GM21367 (cell line): ENCODE results near the gene UTS2R.
"Not testable (repeated sequence)": the region's sequence is repeated elsewhere in the genome, so short reads cannot be mapped to it uniquely, and the experiment has no call there.

Source experiments
- ATAC-seq: cut with Tn5 transposase; IDR thresholded peaks from one replicate; pipeline ENCODE4 v1.9.1; 2021; ENCODE audit not compliant: unreplicated experiment

The UTS2R gene

DNA sequence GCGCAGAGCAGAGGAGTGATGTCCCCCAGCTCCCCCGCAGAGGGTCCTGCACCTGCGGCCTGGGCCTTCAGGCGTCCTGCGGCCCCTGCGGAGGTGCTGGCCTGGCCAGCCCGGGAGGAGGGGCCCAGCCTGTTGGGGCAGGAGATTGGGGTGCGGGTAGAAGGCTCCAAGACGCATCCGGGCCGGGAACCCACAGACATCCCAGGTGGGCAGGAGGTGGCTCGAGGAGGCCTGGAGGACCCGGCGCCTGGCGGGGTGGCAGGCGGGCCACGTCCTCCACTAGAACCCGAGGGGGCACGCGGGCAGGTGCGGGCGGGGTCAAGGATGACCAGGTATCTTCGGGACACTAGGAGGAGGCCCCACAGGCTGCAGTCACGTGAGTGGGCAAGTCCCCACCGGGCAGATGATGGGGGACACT is 37.4 kb upstream of the UTS2R start:
- ATAC-seq, result no peak

DNA sequence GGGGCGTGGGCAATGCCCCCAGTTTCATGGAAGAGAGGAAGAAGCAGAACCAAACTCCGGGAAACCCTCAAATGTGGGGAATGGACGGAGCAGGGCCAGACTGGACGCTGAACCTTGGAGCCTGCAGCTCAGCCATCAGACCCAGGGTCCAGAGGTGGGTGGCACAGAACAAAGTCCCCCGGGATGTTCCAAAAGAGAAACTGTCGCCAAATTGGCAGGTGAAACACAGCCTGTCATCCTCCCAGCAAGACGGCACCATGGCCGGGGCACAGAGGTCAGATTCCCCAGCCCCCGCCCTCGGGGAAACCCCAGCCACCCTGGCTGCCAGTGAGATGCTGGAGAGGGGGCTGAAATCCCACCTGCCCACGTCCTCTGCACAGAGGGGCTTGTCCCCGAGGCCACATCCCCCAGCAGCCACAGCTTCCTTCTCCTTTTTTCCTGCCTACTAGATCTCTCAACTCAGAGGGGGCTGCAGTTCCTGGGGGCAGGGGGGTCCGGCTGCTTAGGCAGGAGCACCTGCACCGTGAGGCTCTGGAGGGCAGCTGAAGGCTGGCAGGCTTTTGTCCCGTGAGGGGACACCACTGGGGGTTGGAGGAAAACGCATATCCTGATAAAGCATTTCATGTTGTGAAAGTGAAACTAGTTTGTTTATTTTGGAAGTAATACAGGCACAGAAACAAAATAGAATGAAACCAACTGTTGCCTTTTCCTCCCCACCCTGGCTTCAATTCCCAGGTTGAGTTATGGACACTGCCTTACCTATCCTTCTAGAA is 36.8 kb upstream of the UTS2R start:
- no peak for ATAC-seq

DNA sequence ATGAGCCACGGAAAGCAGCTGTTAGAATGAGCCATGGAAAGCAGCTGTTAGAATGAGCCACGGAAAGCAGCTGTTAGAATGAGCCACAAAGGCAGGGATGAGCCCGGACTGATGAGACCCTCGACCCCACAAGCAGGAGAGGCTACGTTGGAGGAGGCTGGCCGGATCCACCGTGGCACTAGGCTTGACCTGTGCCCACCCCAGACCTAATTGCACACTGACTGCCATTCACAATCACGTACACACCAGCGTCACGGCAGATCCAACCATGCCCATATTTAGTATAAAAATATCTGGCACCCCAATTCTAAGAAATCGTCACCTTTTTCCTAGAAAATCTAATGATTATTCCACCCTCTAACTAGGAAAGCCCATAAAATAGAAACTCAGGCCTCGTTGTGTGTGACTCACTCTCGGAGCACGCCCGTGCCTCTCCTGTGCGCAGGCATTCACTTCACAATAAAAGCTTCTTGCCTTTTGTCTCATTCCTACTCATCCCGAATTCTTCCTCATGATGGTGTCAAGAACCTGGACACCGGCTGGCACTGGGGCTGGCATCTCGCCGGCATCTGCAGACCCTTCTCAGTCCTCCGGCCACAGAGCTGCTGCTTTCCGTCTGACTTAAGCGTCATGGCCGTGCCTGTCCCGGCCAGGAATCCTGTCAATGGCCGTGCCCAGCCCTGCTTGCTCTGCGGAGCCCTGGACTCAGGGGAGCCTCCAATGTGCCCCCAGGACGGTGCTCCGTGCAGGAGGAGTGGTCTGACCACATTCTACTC is 32.5 kb upstream of the UTS2R start:
- ATAC-seq, result no peak

DNA sequence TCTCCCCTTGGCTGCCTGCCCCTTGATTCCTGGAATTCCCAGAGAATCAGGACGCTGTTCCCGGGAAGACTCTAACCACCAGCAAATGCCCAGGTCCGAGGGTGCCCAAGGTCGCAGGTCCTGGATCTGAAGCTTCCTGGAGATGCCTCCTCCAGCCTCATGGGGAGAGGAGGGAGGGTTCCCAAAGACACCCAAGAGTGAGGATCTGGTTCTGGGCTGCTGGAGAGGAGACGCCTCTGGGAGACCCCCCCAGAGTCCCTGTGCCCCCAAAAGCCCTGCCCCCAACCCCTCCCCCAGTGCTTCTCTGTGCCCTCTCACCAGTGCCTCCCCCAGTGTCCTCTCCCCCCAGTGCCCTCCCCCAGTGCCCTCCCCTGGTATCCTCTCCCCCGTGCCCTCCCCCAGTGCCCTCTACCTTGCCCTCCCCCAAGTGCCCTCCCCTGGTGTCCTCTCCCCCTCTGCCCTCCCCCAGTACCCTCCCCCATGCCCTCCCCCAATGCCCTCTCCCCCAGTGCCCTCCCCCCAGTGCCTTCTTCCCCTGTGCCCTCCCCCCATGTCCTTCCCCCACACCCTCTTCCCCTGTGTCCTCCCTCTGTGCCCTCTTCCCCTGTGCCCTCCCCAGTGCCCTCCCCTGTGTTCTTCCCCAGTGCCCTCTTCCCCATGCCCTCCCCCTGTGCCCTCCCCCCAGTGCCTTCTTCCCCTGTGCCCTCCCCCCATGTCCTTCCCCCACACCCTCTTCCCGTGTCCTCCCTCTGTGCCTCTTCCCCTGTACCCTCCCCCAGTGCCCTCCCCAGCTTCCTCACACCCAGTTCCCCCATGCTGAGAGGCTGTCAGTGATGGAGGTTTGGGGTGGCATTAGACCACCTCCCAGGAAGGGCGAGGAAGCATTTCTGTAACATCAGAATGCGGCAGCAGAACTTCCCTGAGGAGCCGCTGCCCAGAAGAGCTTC is 31.7 kb upstream of the UTS2R start:
- ATAC-seq, result no peak

DNA sequence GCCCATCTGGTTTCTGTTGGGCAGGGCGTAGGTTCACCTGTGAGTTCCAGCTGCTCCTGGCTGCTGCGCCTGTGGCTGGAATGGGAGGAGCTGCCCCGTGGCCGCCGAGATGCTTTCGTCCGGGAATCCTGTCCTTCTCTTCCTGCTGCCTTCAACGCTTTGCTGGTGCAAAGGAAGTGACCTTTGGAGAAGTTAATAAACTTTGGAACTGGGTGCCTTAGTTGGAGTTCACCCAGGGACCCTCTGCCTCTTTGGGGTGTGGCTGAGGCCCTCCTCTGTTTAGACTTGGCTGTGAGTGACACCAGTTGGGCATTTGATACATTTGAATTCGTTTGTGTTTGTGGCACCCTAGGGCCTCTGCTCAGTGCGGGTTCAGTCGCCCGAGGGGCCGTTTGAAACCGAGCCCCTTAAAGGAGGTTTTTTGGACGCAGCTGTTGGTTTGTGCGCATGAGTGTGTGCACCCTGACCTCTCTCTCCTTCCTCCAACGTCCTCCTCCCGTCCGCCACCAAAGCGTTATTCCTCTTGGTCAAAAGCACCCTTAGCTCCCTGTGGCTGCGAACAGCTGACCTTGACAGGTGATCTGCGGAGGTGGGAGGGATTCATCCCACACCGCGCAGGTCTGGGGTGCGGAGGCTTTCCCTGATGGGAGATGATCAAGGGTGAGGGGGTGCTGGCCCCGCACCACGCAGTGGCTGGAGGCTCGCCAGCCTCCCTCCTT is 29.0 kb upstream of the UTS2R start:
- ATAC-seq, result no peak

DNA sequence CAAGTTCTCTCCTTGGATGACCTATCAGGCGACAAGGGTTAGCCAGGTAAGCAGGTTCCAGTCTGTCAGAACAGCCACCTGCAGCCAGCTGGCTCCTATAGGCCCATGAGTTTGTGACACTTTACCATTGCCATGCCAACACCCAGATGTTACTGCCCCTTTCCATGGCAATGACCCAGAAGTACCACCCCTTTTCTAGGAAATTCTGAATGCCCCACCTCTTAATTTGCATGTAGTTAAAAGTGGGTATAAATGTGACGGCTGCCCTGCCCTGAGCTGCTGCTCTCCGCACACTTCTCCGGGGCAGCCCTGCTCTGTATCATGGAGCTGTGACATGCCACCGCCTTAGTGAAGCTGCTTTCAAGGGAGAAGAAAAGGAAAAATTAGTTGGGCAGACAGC is 28.0 kb upstream of the UTS2R start:
- no peak for ATAC-seq

DNA sequence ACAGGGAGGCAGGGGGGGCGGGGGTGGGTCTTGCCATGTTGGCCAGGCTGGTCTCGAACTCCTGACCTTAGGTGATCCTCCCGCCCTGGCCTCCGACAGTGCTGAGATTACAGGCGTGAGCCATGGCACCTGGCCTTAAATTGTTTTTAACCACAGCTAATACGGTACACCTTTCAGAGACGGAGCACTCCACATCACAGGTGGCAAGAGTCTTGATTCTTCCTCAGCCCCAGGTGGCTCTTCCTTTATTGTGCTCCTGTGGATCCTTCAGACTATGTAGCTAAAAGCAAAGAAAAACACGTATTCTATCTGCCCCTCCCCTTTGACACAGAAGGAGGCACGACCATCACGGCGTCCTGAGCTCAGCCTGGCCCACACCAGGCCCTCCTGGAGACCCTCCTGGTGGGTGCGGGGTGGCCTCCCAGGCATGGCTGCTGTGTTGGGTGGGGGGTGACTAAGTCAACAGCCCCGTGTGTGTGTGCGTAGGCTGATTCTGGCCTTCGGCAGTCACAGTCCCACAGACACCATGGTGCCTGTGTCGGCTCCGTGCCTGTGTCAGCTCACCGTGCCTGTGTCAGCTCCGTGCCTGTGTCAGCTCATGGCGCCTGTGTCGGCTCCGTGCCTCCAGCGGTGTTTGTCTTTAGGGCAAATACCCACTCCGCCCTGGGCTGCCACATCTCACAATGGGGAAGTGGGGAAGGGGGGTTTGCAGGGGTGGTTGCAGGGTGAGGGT is 27.2 kb upstream of the UTS2R start:
- no peak for ATAC-seq

DNA sequence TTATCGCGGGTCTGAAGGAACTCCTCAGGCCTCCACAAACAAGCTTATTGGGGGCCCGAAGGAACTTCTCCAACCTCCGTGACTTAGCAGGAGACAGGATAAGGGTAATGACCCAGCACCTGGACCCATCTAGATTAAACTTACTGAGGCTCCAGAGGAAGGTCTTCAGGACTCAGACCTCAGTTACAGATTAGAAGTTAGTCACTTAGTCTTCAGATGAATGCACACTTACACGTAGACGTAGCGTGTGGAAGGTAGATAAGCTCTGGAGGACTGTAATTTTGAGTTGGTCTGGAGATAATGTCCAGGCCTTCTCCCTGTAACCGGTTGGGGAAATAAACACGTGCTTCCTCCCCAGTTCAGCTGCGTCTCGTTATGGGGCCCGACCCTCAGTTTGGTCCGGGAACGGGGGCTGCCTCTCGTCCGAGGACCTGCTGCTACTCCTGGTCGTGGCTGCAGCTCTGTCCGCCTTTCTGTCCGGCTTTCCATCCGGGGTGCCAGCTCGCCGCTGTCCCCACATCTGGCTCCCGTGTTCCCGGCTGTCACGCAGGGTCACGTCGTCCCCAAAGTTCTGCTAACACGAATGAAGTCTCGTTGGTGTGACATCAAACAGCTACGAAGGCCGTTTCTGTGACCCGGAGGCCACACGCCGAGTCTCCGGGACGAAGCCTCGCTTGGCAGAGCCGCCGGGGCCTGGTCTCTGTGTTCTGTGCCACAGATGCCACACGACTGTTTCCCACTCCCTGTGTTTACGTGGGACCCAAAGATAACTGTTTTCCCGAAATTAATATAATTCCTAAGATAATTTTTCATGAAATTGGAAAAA is 26.2 kb upstream of the UTS2R start:
- no peak for ATAC-seq

DNA sequence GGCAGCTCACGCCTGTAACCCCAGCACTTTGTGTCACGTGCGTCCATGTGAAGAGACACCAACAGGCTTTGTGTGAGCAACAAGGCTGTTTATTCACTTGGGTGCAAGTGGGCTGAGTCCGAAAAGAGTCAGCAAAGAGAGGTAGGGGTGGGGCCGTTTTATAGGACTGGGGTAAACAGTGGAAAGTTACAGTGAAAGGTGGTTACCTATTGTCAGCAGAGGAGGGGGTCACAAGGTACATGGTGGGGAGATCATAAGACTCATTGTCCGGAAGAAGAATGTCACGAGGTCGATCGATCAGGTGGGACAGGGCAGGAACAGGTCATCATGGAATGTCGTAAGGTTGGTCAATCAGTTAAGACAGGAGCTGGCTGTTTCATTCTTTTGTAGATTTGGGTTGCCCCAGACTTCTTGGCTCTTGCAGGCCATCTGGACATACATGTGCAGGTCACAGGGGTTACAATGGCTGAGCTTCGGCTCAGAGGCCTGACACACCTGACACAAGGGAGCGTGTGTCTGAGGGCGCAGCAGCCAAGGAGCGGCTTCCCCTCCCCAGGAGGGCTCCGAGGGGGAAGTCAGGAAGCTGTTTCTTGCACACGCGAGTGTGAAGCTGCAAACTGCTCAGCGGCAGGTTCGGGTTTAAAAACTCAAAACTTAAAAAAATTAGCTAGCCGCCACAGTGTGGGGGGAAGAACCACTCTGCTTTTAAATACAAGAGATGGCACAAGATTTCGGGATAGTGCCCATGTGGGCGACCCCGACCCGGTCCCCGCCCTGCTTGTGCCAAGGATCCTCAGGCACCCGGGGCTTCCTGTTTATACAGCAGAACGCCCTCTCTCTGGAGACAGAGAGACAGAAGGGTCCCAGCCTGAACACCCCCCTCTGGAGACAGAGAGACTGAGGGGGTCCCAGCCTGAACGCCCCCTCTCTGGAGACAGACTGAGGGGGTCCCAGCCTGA is 24.9 kb upstream of the UTS2R start:
- ATAC-seq, result no peak

DNA sequence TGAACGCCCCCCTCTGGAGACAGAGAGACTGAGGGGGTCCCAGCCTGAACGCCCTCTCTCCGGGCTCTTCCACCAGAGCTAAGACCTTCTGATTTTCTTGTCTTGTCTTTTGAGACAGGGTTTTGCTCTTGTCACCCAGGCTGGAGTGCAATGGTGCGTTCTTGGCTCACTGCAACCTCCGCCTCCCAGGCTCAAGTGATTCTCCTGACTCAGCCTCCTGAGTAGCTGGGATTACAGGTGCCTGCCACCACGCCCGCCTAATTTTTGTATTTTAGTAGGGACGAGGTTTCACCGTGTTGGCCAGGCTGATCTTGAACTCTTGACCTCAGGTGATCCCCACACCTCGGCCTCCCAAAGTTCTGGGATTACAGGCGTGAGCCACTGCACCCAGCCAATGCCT is 23.6 kb upstream of the UTS2R start:
- ATAC-seq, result not testable (repeated sequence)

DNA sequence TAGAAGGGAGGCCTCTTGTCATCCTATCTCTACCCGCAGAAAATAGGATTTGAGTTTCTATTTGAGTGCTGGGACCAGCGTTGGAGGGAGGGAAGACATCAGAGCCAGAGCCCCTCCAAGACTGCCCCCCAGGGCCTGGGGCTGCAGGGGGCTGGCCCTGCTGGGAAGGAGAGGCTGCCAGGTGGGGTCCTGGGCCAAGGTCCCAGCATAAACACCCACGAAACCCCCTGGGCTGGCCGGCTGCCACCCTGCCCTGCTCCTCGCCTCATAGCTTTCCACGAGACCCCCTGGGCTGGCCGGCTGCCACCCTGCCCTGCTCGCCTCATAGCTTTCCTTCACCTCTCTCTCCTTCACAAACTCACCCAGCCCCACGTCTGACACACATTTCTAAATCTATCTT is 23.1 kb upstream of the UTS2R start:
- ATAC-seq, result no peak

DNA sequence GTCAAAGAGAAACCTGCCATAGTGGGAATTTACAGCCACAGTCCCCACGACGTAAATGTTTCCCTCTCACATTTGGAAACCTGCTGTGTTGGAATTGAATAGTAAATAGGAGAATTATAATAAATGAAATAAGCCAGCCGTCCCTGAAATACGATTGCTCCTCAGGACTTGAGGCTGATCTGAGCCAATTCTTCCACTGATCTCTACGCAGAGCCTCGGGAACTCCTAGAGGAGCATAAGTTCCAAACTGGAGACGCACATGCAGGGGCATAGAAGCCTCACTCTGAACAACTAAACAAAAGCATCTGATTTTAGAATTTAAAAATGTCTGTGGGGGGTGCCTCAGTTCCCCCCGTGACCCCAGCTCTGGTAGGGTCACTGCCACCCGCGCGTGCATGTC is 22.7 kb upstream of the UTS2R start:
- ATAC-seq, result no peak

DNA sequence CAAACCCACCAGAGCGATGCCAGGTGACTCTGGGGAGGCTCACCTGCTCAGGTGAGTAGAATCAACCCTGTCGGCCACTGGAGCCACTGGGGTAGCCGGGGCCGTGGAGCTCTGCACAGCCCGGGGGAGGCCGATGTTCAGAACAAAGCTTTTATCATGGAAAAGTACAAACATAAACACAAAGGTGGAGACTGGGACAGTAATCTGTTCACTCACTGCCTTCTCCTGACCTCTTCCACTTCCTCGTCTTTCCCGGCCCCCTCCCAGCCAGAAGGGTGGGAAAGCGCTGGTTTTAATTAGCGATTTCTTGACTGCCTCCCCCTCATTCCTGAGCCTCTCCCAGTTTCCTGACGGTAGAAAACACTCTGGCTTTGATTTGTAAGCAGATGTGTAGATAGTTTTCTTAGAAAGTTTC is 22.3 kb upstream of the UTS2R start:
- no peak for ATAC-seq

DNA sequence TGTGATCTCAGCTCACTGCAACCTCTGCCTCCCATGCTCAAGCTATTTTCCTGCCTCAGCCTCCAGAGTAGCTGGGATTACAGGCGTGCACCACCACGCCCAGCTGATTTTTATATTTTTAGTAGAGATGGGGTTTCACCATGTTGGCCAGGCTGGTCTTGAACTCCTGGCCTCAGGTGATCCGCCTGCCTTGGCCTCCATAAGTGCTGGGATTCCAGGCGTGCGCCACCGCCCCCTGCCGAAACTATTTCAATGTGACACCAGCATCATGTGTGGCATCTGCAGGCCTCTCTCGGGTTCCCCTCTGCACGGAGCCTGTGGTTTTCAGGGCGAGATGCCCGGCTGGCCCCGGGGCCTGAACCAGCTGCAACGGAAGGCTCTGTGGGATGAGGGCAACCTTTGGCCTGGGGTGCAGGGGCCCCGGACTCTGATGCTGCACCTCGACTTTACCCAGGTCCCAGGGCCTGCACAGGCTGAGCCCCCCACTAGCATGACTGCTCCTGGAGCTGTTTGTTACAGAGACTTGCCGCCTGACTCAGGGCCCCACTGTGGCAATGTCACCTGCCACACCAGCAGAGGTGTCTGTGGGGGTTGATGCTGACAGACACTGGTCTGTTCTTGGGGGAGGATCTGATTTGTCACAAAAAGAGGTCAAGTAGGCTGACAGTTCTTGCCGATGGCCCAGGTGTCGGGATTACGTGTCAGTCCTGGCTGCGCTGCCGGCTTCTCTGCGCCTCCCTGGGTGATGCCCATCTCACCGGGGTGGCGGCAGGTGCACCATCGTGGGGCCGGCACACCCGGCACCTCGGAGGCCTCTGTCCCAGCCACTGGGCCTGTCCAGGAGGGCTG is 21.2 kb upstream of the UTS2R start:
- ATAC-seq, result no peak

DNA sequence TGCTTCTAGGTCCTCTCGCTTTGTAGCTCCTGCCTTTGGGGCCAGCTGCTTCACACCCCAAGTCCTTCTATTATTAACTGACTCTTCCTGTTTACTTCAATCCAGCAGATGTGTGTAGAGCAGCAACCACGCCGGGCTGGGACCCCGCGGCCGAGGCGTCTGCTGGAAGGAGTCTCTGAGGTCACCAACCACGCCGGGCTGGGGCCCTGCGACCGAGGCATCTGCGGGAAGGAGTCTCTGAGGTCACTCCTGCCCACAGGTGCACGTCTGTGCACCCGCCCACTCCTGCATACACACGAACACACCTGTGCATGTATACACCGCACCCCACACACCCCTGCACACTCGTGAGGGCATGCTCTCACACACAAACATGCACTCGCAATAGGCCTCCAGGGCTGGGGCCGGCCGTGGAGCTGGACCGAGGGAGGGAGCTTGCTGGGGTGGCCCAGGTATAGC is 20.3 kb upstream of the UTS2R start:
- ATAC-seq, result no peak

DNA sequence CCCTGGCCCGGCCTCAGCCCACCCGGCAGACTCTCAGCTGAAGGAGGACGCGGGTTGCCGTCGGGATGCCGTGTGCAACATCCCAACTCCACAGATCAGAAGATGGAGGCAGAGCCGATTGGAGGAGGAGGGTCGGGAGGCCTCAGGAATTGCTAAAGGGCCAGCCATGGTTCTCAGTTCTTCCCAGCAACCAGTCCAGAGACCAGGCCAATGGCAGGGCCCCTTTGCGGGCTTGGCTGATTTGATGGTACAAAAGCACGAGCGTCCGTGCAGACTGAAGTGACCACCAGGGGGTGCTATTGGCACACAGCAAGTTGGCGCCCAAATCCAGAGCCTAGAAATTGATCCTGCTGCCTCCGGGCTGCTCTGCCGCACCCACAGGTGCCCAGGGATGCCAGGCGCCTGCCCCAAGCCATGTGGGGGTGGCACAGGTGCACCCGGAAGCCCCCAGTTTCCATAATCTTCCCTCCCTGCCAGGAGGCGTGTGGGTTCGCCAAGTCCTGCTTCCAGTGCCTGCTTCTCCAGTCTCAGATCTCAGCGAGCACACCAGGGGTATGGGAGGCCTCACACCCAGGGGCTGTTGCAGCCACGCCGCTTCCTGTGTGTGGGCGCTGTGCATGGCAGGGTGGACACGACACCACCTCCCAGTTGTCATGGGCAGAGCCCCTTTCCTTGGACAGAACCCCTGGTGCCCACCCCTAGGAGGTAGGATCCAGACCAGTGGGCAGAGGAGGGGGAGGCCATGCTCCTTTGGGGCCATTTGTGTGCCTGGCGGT is 19.7 kb upstream of the UTS2R start:
- no peak for ATAC-seq
